Iris pigment epithelial cell (primary cell): ENCODE data around the gene RIN3.

Source experiments
- DNase-seq: peaks from one replicate; pipeline ENCODE4 v3.0.0-alpha.2; 2011; ENCODE audit warnings: low read depth

The RIN3 gene

GRCh38 chr14:92513204-92513965 lies at the start of gene RIN3:
Gene RIN3, plus strand, starts transcription at chr14:92513781. Its CDS starts 152 bp downstream, at chr14:92513933.
- peak; percentile 62 for DNase-seq

- DNase-seq: no peak
These were observed 49.4 kb upstream of the RIN3 start for GRCh38 chr14:92464156-92464555.

- no peak for DNase-seq
These were observed 48.9 kb upstream of the RIN3 start for GRCh38 chr14:92464716-92465115.

- DNase-seq: no peak
These were observed 48.1 kb upstream of the RIN3 start for GRCh38 chr14:92465353-92466055.

GRCh38 chr14:92466059-92466458 lies 47.5 kb upstream of the RIN3 start:
- no peak for DNase-seq

GRCh38 chr14:92469515-92469914 lies 44.1 kb upstream of the RIN3 start:
- no peak for DNase-seq

GRCh38 chr14:92470215-92470614 lies 43.4 kb upstream of the RIN3 start:
- peak; percentile 58 for DNase-seq

GRCh38 chr14:92470811-92471210 lies 42.8 kb upstream of the RIN3 start:
- DNase-seq: no peak

GRCh38 chr14:92471919-92472318 lies 41.7 kb upstream of the RIN3 start:
- DNase-seq: peak; percentile 91

- DNase-seq: no peak
These were observed 40.7 kb upstream of the RIN3 start for GRCh38 chr14:92472860-92473259.

GRCh38 chr14:92473261-92473968 lies 40.2 kb upstream of the RIN3 start:
- peak; percentile 87 for DNase-seq

GRCh38 chr14:92473969-92474535 lies 39.5 kb upstream of the RIN3 start:
- no peak for DNase-seq

- DNase-seq: no peak
These were observed 38.5 kb upstream of the RIN3 start for GRCh38 chr14:92475037-92475436.

GRCh38 chr14:92475451-92476187 lies 38.0 kb upstream of the RIN3 start:
- peak; percentile 92 for DNase-seq

GRCh38 chr14:92480856-92481255 lies 32.7 kb upstream of the RIN3 start:
- DNase-seq: no peak

GRCh38 chr14:92481386-92481785 lies 32.2 kb upstream of the RIN3 start:
- peak; percentile 72 for DNase-seq

GRCh38 chr14:92481811-92482555 lies 31.6 kb upstream of the RIN3 start:
- no peak for DNase-seq

- DNase-seq: no peak
These were observed 30.8 kb upstream of the RIN3 start for GRCh38 chr14:92482621-92483319.

GRCh38 chr14:92484132-92484823 lies 29.3 kb upstream of the RIN3 start:
- no peak for DNase-seq

- DNase-seq: peak; percentile 74
These were observed 26.7 kb upstream of the RIN3 start for GRCh38 chr14:92486881-92487280.
